H9 (cell line): ENCODE measurements around the gene DAGLB. TPM values are rescaled to one million over a fixed set of nuclear protein-coding genes. Genes with fewer than 3 reads are reported as not detected.

Source experiments
- DNase-seq: peaks from one replicate; pipeline ENCODE4 v3.0.0-alpha.2; 2017
- H2AFZ ChIP-seq: one replicate; pipeline ENCODE4 v1.6.1; 2013; ENCODE audit warnings: mild to moderate bottlenecking, low read length, control low read depth, moderate library complexity
- H2AK5ac ChIP-seq: 2 replicates; pipeline ENCODE4 v1.6.1; 2013; ENCODE audit warnings: low read length, control low read depth, mixed read lengths; ENCODE audit not compliant: insufficient read length
- H2BK120ac ChIP-seq: one replicate; pipeline ENCODE4 v1.6.1; 2013; ENCODE audit warnings: low read depth, mild to moderate bottlenecking, low read length, control low read depth, inconsistent platforms; ENCODE audit not compliant: poor library complexity, severe bottlenecking
- H2BK12ac ChIP-seq: 2 replicates; pipeline ENCODE4 v1.6.1; 2013; ENCODE audit warnings: low read length, control low read depth, mixed read lengths, low read depth; ENCODE audit not compliant: insufficient read length
- H2BK15ac ChIP-seq: 2 replicates; pipeline ENCODE4 v1.6.1; 2013; ENCODE audit warnings: low read depth, low read length, control low read depth
- H2BK20ac ChIP-seq: one replicate; pipeline ENCODE4 v1.6.1; 2013; ENCODE audit warnings: low read depth, mild to moderate bottlenecking, low read length, control low read depth, inconsistent platforms; ENCODE audit not compliant: poor library complexity, severe bottlenecking
- H2BK5ac ChIP-seq: 2 replicates; pipeline ENCODE4 v1.6.1; 2013; ENCODE audit warnings: low read length, control low read depth, mixed read lengths; ENCODE audit not compliant: insufficient read length
- H3K14ac ChIP-seq: 2 replicates; pipeline ENCODE4 v1.6.1; 2013; ENCODE audit warnings: low read length, control low read depth; ENCODE audit not compliant: insufficient read depth
- H3K18ac ChIP-seq: 2 replicates; pipeline ENCODE4 v1.6.1; 2013; ENCODE audit warnings: low read depth, mild to moderate bottlenecking, mixed read lengths, low read length, control low read depth; ENCODE audit not compliant: insufficient read length
- H3K23ac ChIP-seq: 2 replicates; pipeline ENCODE4 v1.6.1; 2013; ENCODE audit warnings: low read length, control low read depth, mixed read lengths, low read depth; ENCODE audit not compliant: insufficient read length
- H3K23me2 ChIP-seq: 2 replicates; pipeline ENCODE4 v1.6.1; 2013; ENCODE audit warnings: low read depth, mild to moderate bottlenecking, mixed read lengths, low read length, control low read depth; ENCODE audit not compliant: insufficient read length, poor library complexity, severe bottlenecking
- H3K27ac ChIP-seq: 2 replicates; pipeline ENCODE4 v1.5.1; 2013; ENCODE audit warnings: low read length, control low read depth, mixed read lengths, low read depth; ENCODE audit not compliant: insufficient read length
- H3K27me3 ChIP-seq: 2 replicates; pipeline ENCODE4 v1.6.1; 2013; ENCODE audit warnings: low read length, control low read depth, inconsistent platforms; ENCODE audit not compliant: insufficient read depth
- H3K4ac ChIP-seq: 2 replicates; pipeline ENCODE4 v1.6.1; 2013; ENCODE audit warnings: low read depth, mild to moderate bottlenecking, control low read depth, inconsistent platforms, low read length, moderate library complexity
- H3K4me1 ChIP-seq: 2 replicates; pipeline ENCODE4 v1.6.1; 2013; ENCODE audit warnings: low read length, control low read depth, inconsistent platforms; ENCODE audit not compliant: insufficient read depth
- H3K4me2 ChIP-seq: 2 replicates; pipeline ENCODE4 v1.6.1; 2013; ENCODE audit warnings: low read length, control low read depth, mixed read lengths; ENCODE audit not compliant: insufficient read length, insufficient read depth
- H3K56ac ChIP-seq: 2 replicates; pipeline ENCODE4 v1.6.1; 2013; ENCODE audit warnings: low read depth, mild to moderate bottlenecking, mixed read lengths, low read length, control low read depth; ENCODE audit not compliant: insufficient read length
- H3K79me1 ChIP-seq: 2 replicates; pipeline ENCODE4 v1.6.1; 2013; ENCODE audit warnings: low read depth, mild to moderate bottlenecking, moderate library complexity, low read length, control low read depth, inconsistent platforms; ENCODE audit not compliant: insufficient read depth, poor library complexity, severe bottlenecking
- H3K79me2 ChIP-seq: 2 replicates; pipeline ENCODE4 v1.6.1; 2013; ENCODE audit warnings: low read length, control low read depth, inconsistent platforms; ENCODE audit not compliant: insufficient read depth
- H3K9ac ChIP-seq: 2 replicates; pipeline ENCODE4 v1.6.1; 2013; ENCODE audit warnings: low read length, control low read depth, mixed read lengths; ENCODE audit not compliant: insufficient read length; ENCODE audit errors: extremely low read depth
- H3K9me3 ChIP-seq: one replicate; pipeline ENCODE4 v1.6.1; 2013; ENCODE audit warnings: low read depth, low read length, inconsistent platforms; ENCODE audit not compliant: control insufficient read depth
- H3T11ph ChIP-seq: one replicate; pipeline ENCODE4 v1.6.1; 2013; ENCODE audit warnings: mild to moderate bottlenecking, low read length, control low read depth, inconsistent platforms
- H4K20me1 ChIP-seq: one replicate; pipeline ENCODE4 v1.6.1; 2013; ENCODE audit not compliant: control insufficient read depth, insufficient read length, insufficient read depth
- H4K5ac ChIP-seq: 2 replicates; pipeline ENCODE4 v1.6.1; 2013; ENCODE audit warnings: low read depth, mild to moderate bottlenecking, mixed read lengths, low read length, control low read depth; ENCODE audit not compliant: insufficient read length
- H4K8ac ChIP-seq: replicated peaks from 2 replicates; pipeline ENCODE4 v1.6.1; 2013; ENCODE audit warnings: low read length, control low read depth, mixed read lengths, low read depth; ENCODE audit not compliant: insufficient read length
- H4K91ac ChIP-seq: 2 replicates; pipeline ENCODE4 v1.6.1; 2013; ENCODE audit warnings: low read depth, mild to moderate bottlenecking, moderate library complexity, mixed read lengths, low read length, control low read depth; ENCODE audit not compliant: insufficient read length
- H3K27ac Mint-ChIP-seq, 3 experiments: 2 replicates in 2 of 3; 3 replicates in 1 of 3; pipeline ENCODE4 v1.8.0; 2020 to 2021; ENCODE audit warnings: mixed read lengths in 3 of 3, mild to moderate bottlenecking in 1 of 3, moderate library complexity in 1 of 3
- H3K27me3 Mint-ChIP-seq: 2 replicates; pipeline ENCODE4 v1.8.0; 2021; ENCODE audit warnings: low read depth, mild to moderate bottlenecking, moderate library complexity, mixed read lengths
- H3K36me3 Mint-ChIP-seq, 3 experiments: 2 replicates in 2 of 3; 3 replicates in 1 of 3; pipeline ENCODE4 v1.8.0; 2020 to 2021; ENCODE audit warnings: low read depth in 3 of 3, mixed read lengths in 3 of 3; ENCODE audit not compliant: insufficient read depth in 1 of 3
- H3K4me1 Mint-ChIP-seq, 2 experiments: 2 replicates each; pipeline ENCODE4 v1.8.0; 2020; ENCODE audit warnings: mixed read lengths in 2 of 2
- H3K4me3 Mint-ChIP-seq, 2 experiments: 2 replicates in 1 of 2; 3 replicates in 1 of 2; pipeline ENCODE4 v1.8.0; 2020 to 2021; ENCODE audit warnings: mild to moderate bottlenecking in 2 of 2, mixed read lengths in 2 of 2, moderate library complexity in 1 of 2
- H3K9me3 Mint-ChIP-seq, 2 experiments: 2 replicates in 1 of 2; 3 replicates in 1 of 2; pipeline ENCODE4 v1.8.0; 2020; ENCODE audit warnings: mild to moderate bottlenecking in 2 of 2, mixed read lengths in 2 of 2, moderate library complexity in 1 of 2
- WGBS: extraction: QIAGEN DNeasy Blood & Tissue Kit; methylation state at CpG from one replicate; pipeline ENCODE4 v1.1.7; 2013; ENCODE audit warnings: missing lambda C conversion rate, low lambda C conversion rate, mixed read lengths; ENCODE audit not compliant: insufficient read length; ENCODE audit errors: extremely low coverage; 5-methylcytosine and 5-hydroxymethylcytosine counted together
- total RNA-seq: library from RNA; stranded (reverse); gene quantifications from 2 replicates; pipeline ENCODE4 v1.2.1, GENCODE V29; 2021
- TF ChIP-seq, protein P1 (sequence below): fragments of 200-600 bp; sonication (generic); conservative IDR thresholded peaks from 3 replicates; pipeline ENCODE4 v1.8.0; 2021; ENCODE audit warnings: antibody characterized with exemption, mild to moderate bottlenecking

Gene DAGLB
- total RNA-seq, 1 experiment from 2014 or later = 46.4 TPM

DNA sequence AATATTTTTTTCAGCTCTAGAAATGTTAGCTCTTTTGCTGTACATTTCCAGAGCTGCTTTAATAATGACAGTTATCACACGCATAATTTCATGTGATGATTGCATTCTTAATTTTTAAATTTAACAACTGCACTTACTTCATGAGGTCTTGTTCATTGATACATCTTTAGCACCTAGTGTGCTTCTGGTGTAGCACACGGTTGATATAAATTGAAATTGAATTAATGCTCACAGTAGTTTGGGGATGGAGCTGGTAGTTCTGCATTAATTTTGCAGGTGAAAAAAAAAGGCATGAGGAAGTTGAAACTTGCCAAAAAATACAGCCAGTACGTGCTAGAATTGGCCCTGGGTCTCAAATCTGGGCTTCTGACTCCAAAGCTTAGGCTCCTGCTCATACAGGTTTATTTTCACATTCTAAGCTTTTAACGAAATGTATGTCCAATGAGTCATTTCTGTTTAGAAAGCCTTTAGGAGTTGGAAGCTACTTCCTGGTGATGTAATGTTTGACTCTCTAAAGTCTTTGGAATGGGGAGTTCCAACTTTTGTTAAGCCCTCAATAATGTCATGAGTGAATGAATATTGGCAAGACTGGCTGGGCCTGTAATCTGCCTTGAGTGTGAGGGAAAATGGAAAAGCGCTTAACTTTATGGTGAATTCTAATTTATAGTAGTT, 62.5 kb downstream of the DAGLB start:
- Mint-ChIP-seq H3K27ac (peak overlapping the region in 2 of 3 experiments; percentile 21 to 44; a peak in 2 of 7 replicates), H3K9me3 (no peaks in the 10 kb centered on the region), H3K4me1 (peaks cover 37 to 42% of the 10 kb centered on the region in 2 experiments), H3K27me3 (no peaks in the 10 kb centered on the region), H3K4me3 (no peak overlapping the region), H3K36me3 (peaks cover 22 to 41% (median 34%) of the 10 kb centered on the region in 3 experiments; a peak in 6 of 7 replicates)
- H3K9me3 ChIP-seq = no peaks in the 10 kb centered on the region
- no peak overlapping the region for H2BK5ac ChIP-seq
- DNase-seq = no peak
- no peak overlapping the region for H2BK12ac ChIP-seq
- no peak overlapping the region for H2BK120ac ChIP-seq
- H4K20me1 ChIP-seq = no peaks in the 10 kb centered on the region
- H4K8ac ChIP-seq = no peak overlapping the region
- no peak overlapping the region for H3K56ac ChIP-seq
- H2BK20ac ChIP-seq = no peak overlapping the region
- no peak overlapping the region for H4K91ac ChIP-seq
- H3T11ph ChIP-seq = no peak overlapping the region
- no peak overlapping the region for H2AFZ ChIP-seq
- no peak overlapping the region for H3K4ac ChIP-seq
- H3K4me2 ChIP-seq = no peak overlapping the region
- no peak overlapping the region for H3K27ac ChIP-seq
- no peak overlapping the region for H2AK5ac ChIP-seq
- no peaks in the 10 kb centered on the region for H3K79me1 ChIP-seq
- H3K14ac ChIP-seq = no peak overlapping the region
- no peak overlapping the region for H2BK15ac ChIP-seq
- H3K4me1 ChIP-seq = peaks cover 12% of the 10 kb centered on the region
- H3K23ac ChIP-seq = no peak overlapping the region
- H3K79me2 ChIP-seq = peaks cover 60% of the 10 kb centered on the region
- H3K9ac ChIP-seq = no peak overlapping the region
- H3K23me2 ChIP-seq = no peaks in the 10 kb centered on the region
- H4K5ac ChIP-seq = no peak overlapping the region
- no CpG with 5 or more reads among the region's 5 CpGs for whole genome bisulfite sequencing
- H3K27me3 ChIP-seq = no peaks in the 10 kb centered on the region
- no peak overlapping the region for H3K18ac ChIP-seq
- TF ChIP-seq, protein P1, sequence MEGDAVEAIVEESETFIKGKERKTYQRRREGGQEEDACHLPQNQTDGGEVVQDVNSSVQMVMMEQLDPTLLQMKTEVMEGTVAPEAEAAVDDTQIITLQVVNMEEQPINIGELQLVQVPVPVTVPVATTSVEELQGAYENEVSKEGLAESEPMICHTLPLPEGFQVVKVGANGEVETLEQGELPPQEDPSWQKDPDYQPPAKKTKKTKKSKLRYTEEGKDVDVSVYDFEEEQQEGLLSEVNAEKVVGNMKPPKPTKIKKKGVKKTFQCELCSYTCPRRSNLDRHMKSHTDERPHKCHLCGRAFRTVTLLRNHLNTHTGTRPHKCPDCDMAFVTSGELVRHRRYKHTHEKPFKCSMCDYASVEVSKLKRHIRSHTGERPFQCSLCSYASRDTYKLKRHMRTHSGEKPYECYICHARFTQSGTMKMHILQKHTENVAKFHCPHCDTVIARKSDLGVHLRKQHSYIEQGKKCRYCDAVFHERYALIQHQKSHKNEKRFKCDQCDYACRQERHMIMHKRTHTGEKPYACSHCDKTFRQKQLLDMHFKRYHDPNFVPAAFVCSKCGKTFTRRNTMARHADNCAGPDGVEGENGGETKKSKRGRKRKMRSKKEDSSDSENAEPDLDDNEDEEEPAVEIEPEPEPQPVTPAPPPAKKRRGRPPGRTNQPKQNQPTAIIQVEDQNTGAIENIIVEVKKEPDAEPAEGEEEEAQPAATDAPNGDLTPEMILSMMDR = no peak
